Chondrocyte (in vitro differentiated cells): ENCODE data around the gene EYS. TPM values are rescaled to one million over a fixed set of nuclear protein-coding genes. Genes with fewer than 3 reads are reported as not detected.

Experiments used
- DNase-seq: peaks from one replicate; pipeline ENCODE4 v3.0.0; 2021; ENCODE audit warnings: mixed read lengths, low spot score
- H3K27ac Mint-ChIP-seq: one replicate; pipeline ENCODE4 v1.8.0; 2021; ENCODE audit warnings: mild to moderate bottlenecking, moderate library complexity, mixed read lengths; ENCODE audit not compliant: unreplicated experiment
- H3K27me3 Mint-ChIP-seq: 2 replicates; pipeline ENCODE4 v1.8.0; 2021; ENCODE audit warnings: low read depth, mixed read lengths
- H3K36me3 Mint-ChIP-seq: 2 replicates; pipeline ENCODE4 v1.8.0; 2021; ENCODE audit warnings: low read depth, mixed read lengths
- H3K4me1 Mint-ChIP-seq: 2 replicates; pipeline ENCODE4 v1.8.0; 2021; ENCODE audit warnings: low read depth, mild to moderate bottlenecking, mixed read lengths
- H3K4me3 Mint-ChIP-seq: one replicate; pipeline ENCODE4 v1.8.0; 2021; ENCODE audit warnings: mild to moderate bottlenecking, moderate library complexity, mixed read lengths; ENCODE audit not compliant: unreplicated experiment
- H3K9me3 Mint-ChIP-seq: 2 replicates; pipeline ENCODE4 v1.8.0; 2021; ENCODE audit warnings: low read depth, mixed read lengths
- total RNA-seq: library from RNA; stranded (reverse); gene quantifications from 3 replicates; pipeline ENCODE4 v1.2.1, GENCODE V29; 2021
- TF ChIP-seq, protein P1 (sequence below): fragments of 200-600 bp; sonication (generic); IDR thresholded peaks from 2 replicates; pipeline ENCODE4 v1.5.0; 2021; ENCODE audit warnings: antibody characterized with exemption, mild to moderate bottlenecking, moderate library complexity

EYS gene
- total RNA-seq, 1 donor from 2014 or later, result not detected

DNA sequence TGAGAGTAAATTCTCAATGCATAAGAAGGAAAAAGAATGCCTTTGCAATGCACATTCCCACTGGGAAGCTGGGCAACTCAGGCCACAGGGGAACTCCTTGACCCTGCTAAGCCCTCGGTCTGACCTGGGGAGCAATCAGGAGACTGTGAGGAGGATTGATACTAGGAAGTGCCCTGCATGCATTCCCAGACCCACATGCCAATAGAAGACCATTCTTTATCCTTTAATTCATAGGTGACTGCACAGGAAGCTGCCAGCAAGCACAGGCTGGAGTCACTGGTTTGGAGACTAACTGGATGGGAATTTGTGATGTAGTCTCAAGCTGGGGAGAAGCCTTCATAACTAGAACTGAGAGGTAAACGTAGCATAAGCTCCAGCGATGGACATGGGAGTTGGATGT is 1012.7 kb downstream of the EYS start:
- TF ChIP-seq, protein P1, sequence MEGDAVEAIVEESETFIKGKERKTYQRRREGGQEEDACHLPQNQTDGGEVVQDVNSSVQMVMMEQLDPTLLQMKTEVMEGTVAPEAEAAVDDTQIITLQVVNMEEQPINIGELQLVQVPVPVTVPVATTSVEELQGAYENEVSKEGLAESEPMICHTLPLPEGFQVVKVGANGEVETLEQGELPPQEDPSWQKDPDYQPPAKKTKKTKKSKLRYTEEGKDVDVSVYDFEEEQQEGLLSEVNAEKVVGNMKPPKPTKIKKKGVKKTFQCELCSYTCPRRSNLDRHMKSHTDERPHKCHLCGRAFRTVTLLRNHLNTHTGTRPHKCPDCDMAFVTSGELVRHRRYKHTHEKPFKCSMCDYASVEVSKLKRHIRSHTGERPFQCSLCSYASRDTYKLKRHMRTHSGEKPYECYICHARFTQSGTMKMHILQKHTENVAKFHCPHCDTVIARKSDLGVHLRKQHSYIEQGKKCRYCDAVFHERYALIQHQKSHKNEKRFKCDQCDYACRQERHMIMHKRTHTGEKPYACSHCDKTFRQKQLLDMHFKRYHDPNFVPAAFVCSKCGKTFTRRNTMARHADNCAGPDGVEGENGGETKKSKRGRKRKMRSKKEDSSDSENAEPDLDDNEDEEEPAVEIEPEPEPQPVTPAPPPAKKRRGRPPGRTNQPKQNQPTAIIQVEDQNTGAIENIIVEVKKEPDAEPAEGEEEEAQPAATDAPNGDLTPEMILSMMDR, result no peak
- Mint-ChIP-seq H3K36me3 (peaks cover 9% of the 10 kb centered on the region), H3K27me3 (no peaks in the 10 kb centered on the region), H3K4me1 (peaks cover 3% of the 10 kb centered on the region), H3K27ac (no peak overlapping the region), H3K9me3 (peaks cover 35% of the 10 kb centered on the region), H3K4me3 (no peak overlapping the region)
- DNase-seq, result no peak

DNA sequence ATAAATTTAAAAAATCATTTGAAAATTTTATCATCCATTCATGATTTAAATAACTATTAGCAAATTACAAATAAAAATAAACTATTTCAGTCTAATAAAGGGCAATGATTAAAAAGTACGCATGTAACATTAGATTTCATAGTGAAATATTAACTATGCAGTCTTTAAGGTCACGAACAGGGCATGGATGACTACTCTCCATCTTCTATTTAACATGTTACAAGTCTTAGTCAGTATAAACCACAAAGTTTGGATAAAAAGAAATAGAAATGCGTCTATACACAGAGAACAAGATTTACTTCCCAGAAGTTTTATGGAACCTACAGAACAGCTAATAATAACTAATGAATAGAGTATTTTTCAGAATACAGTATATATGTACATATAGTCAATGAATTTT is 1016.0 kb downstream of the EYS start:
- TF ChIP-seq, protein P1, result no peak
- H3K9me3 Mint-ChIP-seq, result peaks cover 34% of the 10 kb centered on the region
- DNase-seq, result no peak
- peaks cover 11% of the 10 kb centered on the region for H3K36me3 Mint-ChIP-seq
- peaks cover 3% of the 10 kb centered on the region for H3K4me1 Mint-ChIP-seq
- no peak overlapping the region for H3K27ac Mint-ChIP-seq
- H3K4me3 Mint-ChIP-seq, result no peak overlapping the region
- no peaks in the 10 kb centered on the region for H3K27me3 Mint-ChIP-seq

DNA sequence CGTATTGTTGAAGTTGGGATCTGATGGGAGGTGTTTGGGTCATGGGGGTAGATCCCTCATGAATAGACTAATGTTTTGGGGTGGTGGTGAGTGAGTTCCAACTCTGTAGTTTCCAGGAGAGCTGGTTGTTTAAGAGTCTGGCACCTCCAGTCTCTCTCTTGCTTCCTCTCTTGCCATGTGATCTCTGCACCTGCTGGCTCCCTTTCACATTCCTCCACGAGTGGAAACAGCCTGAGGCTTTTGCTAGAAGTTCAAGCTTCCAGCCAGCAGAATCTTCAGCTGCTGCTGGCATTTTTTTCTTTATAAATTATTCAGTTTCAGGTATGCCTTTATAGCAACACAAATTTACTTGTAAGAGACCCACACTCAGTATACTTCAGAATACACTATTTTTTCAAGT is 1021.6 kb downstream of the EYS start:
- no peaks in the 10 kb centered on the region for H3K27me3 Mint-ChIP-seq
- H3K4me1 Mint-ChIP-seq, result peaks cover 44% of the 10 kb centered on the region
- no peak for DNase-seq
- peaks cover 8% of the 10 kb centered on the region for H3K36me3 Mint-ChIP-seq
- TF ChIP-seq, protein P1, result no peak
- H3K9me3 Mint-ChIP-seq, result peaks cover 23% of the 10 kb centered on the region
- no peak overlapping the region for H3K27ac Mint-ChIP-seq
- no peak overlapping the region for H3K4me3 Mint-ChIP-seq

DNA sequence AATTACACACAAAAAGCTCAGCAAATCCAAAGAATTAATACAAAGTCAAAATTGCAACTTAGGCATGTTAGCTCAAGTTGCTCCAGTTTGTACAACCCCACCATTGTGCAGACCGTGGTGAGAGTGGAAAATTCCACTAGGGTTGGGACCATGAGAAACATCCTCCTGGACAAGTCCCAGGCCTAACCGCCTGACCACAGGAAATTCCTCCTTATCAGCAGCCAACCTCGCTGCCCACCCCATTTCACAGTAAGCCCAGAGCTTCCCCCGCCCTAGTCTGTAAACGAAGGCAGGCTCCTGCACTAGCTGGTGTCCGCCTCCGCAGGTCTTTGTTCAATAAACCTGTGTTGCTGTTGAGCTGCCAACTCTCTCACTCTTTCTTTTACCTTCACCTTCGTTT is 1023.3 kb downstream of the EYS start:
- Mint-ChIP-seq H3K36me3 (peaks cover 7% of the 10 kb centered on the region), H3K4me3 (peak overlapping the region; percentile 44), H3K9me3 (peaks cover 15% of the 10 kb centered on the region), H3K4me1 (peaks cover 59% of the 10 kb centered on the region), H3K27me3 (no peaks in the 10 kb centered on the region), H3K27ac (peak overlapping the region; percentile 87)
- TF ChIP-seq, protein P1, result no peak
- DNase-seq, result no peak

DNA sequence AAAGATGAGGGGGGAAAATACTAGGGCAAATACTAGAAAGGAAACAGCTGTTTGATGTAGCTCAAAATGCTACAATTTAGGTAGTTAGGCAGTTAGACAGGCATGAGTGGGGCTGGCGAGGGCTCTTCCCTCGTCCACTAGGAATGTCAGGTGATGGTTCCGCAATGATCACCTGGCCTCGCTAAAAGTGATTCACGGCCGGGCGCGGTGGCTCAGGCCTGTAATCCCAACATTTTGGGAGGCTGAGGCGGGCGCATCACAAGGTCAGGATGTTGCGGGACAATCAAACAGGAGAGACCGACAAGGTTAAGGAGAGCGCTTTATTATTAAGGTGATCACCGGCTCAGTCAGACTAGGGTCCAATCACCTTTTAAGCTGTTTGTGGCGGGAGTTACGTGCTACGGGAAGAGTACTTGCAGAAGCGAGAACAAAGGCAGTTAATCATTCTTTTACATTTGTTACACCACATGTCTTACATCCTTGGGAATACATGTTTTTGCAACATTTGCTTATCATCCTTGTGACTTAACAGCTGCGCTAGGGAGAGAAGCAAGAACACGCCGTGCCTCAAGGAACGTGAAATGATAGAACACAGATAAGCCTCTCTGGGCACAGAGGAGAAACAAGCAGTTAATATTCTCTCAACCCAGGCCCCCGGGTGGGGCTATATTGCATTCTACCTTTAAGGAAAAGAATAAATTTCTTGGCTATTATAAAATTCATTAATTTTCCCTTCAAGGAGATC is 1025.4 kb downstream of the EYS start:
- peaks cover 59% of the 10 kb centered on the region for H3K4me1 Mint-ChIP-seq
- TF ChIP-seq, protein P1, result no peak

More for the DNA sequence above, 1025.4 kb downstream of the EYS start:
- Mint-ChIP-seq H3K9me3 (peaks cover 3% of the 10 kb centered on the region), H3K36me3 (no peaks in the 10 kb centered on the region), H3K27ac (no peak overlapping the region), H3K4me3 (no peak overlapping the region), H3K27me3 (no peaks in the 10 kb centered on the region)
- no peak for DNase-seq
